GM23248 (cell line): ENCODE data around the gene PDILT. TPM values are rescaled to one million over a fixed set of nuclear protein-coding genes. Genes with fewer than 3 reads are reported as not detected.
"Not testable (repeated sequence)": the region's sequence is repeated elsewhere in the genome, so short reads cannot be mapped to it uniquely, and the experiment has no call there.

ENCODE experiments used
- DNase-seq: peaks from one replicate; pipeline ENCODE4 v3.0.0-alpha.2; 2015
- H2AFZ ChIP-seq: fragments of 200-600 bp; sonication (generic); 2 replicates; pipeline ENCODE4 v1.6.1; 2016; ENCODE audit warnings: antibody characterized with exemption
- H3F3A ChIP-seq: fragments of 200-600 bp; sonication (generic); 2 replicates; pipeline ENCODE4 v1.6.1; 2016; ENCODE audit warnings: mild to moderate bottlenecking, antibody characterized with exemption, mixed run types; ENCODE audit not compliant: insufficient read depth
- H3K27ac ChIP-seq: fragments of 200-600 bp; sonication (generic); 2 replicates; pipeline ENCODE4 v1.5.1; 2016; ENCODE audit warnings: mild to moderate bottlenecking
- H3K27me3 ChIP-seq: fragments of 200-600 bp; sonication (generic); replicated peaks from 2 replicates; pipeline ENCODE4 v1.6.1; 2016; ENCODE audit warnings: mild to moderate bottlenecking; ENCODE audit not compliant: insufficient read depth
- H3K36me3 ChIP-seq: fragments of 200-600 bp; sonication (generic); 2 replicates; pipeline ENCODE4 v1.6.1; 2016; ENCODE audit warnings: low read depth, mild to moderate bottlenecking
- H3K4me1 ChIP-seq: fragments of 200-600 bp; sonication (generic); 2 replicates; pipeline ENCODE4 v1.6.1; 2016; ENCODE audit warnings: mild to moderate bottlenecking; ENCODE audit not compliant: insufficient read depth
- H3K4me2 ChIP-seq: fragments of 200-600 bp; sonication (generic); one replicate; pipeline ENCODE4 v1.6.1; 2016; ENCODE audit warnings: mild to moderate bottlenecking; ENCODE audit not compliant: unreplicated experiment
- H3K4me3 ChIP-seq: fragments of 200-600 bp; sonication (generic); 2 replicates; pipeline ENCODE4 v1.5.1; 2016; ENCODE audit warnings: mild to moderate bottlenecking
- H3K79me2 ChIP-seq: fragments of 200-600 bp; sonication (generic); 2 replicates; pipeline ENCODE4 v1.6.1; 2016; ENCODE audit warnings: mild to moderate bottlenecking; ENCODE audit not compliant: insufficient read depth
- H3K9ac ChIP-seq: fragments of 200-600 bp; sonication (generic); 2 replicates; pipeline ENCODE4 v1.6.1; 2016; ENCODE audit warnings: mild to moderate bottlenecking
- H3K9me2 ChIP-seq: fragments of 200-600 bp; sonication (generic); 2 replicates; pipeline ENCODE4 v1.6.1; 2016; ENCODE audit warnings: mixed run types, mild to moderate bottlenecking, moderate library complexity; ENCODE audit not compliant: insufficient read depth
- H3K9me3 ChIP-seq: fragments of 200-600 bp; sonication (generic); one replicate; pipeline ENCODE4 v1.6.1; 2017; ENCODE audit warnings: low read depth
- H4K20me1 ChIP-seq: fragments of 200-600 bp; sonication (generic); 2 replicates; pipeline ENCODE4 v1.6.0; 2016; ENCODE audit not compliant: insufficient read depth
- EZH2 ChIP-seq: fragments of 200-600 bp; sonication (generic); IDR thresholded peaks from 2 replicates; pipeline ENCODE4 v1.6.1; 2018; ENCODE audit warnings: antibody characterized with exemption, mild to moderate bottlenecking; ENCODE audit not compliant: insufficient read depth, poor library complexity, severe bottlenecking
- EZH2phosphoT487 ChIP-seq: fragments of 200-600 bp; sonication (generic); IDR thresholded peaks from 2 replicates; pipeline ENCODE4 v1.6.1; 2018; ENCODE audit warnings: antibody characterized with exemption, moderate library complexity, mild to moderate bottlenecking, low read depth; ENCODE audit not compliant: insufficient read depth
- WGBS, 2 experiments: methylation state at CpG; one replicate each; pipeline ENCODE4 v1.1.6; 2015 to 2017; ENCODE audit warnings: low lambda C conversion rate in 2 of 2, low coverage in 1 of 2; ENCODE audit errors: missing lambda C conversion rate in 2 of 2; 5-methylcytosine and 5-hydroxymethylcytosine counted together
- in situ Hi-C: fragments of 300-500 bp; cut with MboI; formaldehyde crosslinking; loops from 2 replicates; pipeline ENCODE4 v1.15.0; 2020
- polyA plus RNA-seq: library from polyadenylated mRNA; unstranded; fragments of >200 nt; fragmentation: Nextera tagmentation; extraction: Ambion mirVana; gene quantifications from 2 replicates; pipeline ENCODE4 v1.2.1, GENCODE V29; 2016
- total RNA-seq: library from RNA; depleted of rRNA; stranded (reverse); fragments of >200 nt; shearing (Covaris generic); gene quantifications from 2 replicates; pipeline ENCODE4 v1.2.3, GENCODE V29; 2014

PDILT gene
- total and polyA plus RNA-seq, 2 experiments from 2014 or later: not detected

- H3K4me3 ChIP-seq: no peak overlapping the region
- in situ Hi-C loops: no loop called here
- no peaks in the 10 kb centered on the region for H3K9me2 ChIP-seq
- no peak overlapping the region for H3K4me2 ChIP-seq
- no peaks in the 10 kb centered on the region for H3K4me1 ChIP-seq
- no peaks in the 10 kb centered on the region for H4K20me1 ChIP-seq
- H3K9me3 ChIP-seq: no peaks in the 10 kb centered on the region
- no peaks in the 10 kb centered on the region for H3K79me2 ChIP-seq
- no peak overlapping the region for H3K27ac ChIP-seq
- WGBS, 2 experiments: 2 to 3% methylated on average over 3 of the region's 3 CpGs
- TF ChIP-seq EZH2phosphoT487: no peak
- TF ChIP-seq EZH2: no peak
- H3K36me3 ChIP-seq: no peaks in the 10 kb centered on the region
- H3K9ac ChIP-seq: no peak overlapping the region
- DNase-seq: no peak
- H3F3A ChIP-seq: no peaks in the 10 kb centered on the region
- H3K27me3 ChIP-seq: no peaks in the 10 kb centered on the region
- H2AFZ ChIP-seq: no peak overlapping the region
Measured at GRCh38 chr16:20441191-20441590, 36.7 kb upstream of the PDILT start.

- H3K9ac ChIP-seq, H3K79me2 ChIP-seq, H2AFZ ChIP-seq, H3K36me3 ChIP-seq, H3K9me2 ChIP-seq, H3K9me3 ChIP-seq, H3K4me2 ChIP-seq, H4K20me1 ChIP-seq, H3K4me3 ChIP-seq, H3K27ac ChIP-seq, H3K27me3 ChIP-seq, DNase-seq, in situ Hi-C loops, H3K4me1 ChIP-seq, H3F3A ChIP-seq: not testable (repeated sequence)
- WGBS, 2 experiments: 0% methylated on average over 1 of the region's 1 CpG
Measured at GRCh38 chr16:20440731-20441130, 36.2 kb upstream of the PDILT start.

- H3K9me3 ChIP-seq, H3K36me3 ChIP-seq, H2AFZ ChIP-seq, H3K4me2 ChIP-seq, H3K27ac ChIP-seq, H3K9ac ChIP-seq, H4K20me1 ChIP-seq, H3K9me2 ChIP-seq, H3K4me3 ChIP-seq, H3F3A ChIP-seq, H3K4me1 ChIP-seq, in situ Hi-C loops, H3K79me2 ChIP-seq, DNase-seq, H3K27me3 ChIP-seq: not testable (repeated sequence)
- WGBS, 2 experiments: 0 to 2% methylated on average over 3 of the region's 3 CpGs
Measured at GRCh38 chr16:20439820-20440231, 35.3 kb upstream of the PDILT start.

- H3F3A ChIP-seq, H3K9me2 ChIP-seq, H3K9ac ChIP-seq, H2AFZ ChIP-seq, H3K4me1 ChIP-seq, H4K20me1 ChIP-seq, H3K9me3 ChIP-seq, H3K4me3 ChIP-seq, H3K4me2 ChIP-seq, H3K79me2 ChIP-seq, in situ Hi-C loops, H3K27me3 ChIP-seq, H3K27ac ChIP-seq, DNase-seq, H3K36me3 ChIP-seq: not testable (repeated sequence)
- 0 to 6% methylated on average over 1 to 2 of the region's 2 CpGs for WGBS, 2 experiments
Measured at GRCh38 chr16:20438950-20439349, 34.4 kb upstream of the PDILT start.

- Histone ChIP-seq H3K4me1 (no peaks in the 10 kb centered on the region), H3K27me3 (no peaks in the 10 kb centered on the region), H3K36me3 (no peaks in the 10 kb centered on the region), H3K9me2 (no peaks in the 10 kb centered on the region), H3K4me3 (no peak overlapping the region), H4K20me1 (no peaks in the 10 kb centered on the region), H3K9ac (no peak overlapping the region), H3K79me2 (no peaks in the 10 kb centered on the region), H3F3A (no peaks in the 10 kb centered on the region), H3K9me3 (no peaks in the 10 kb centered on the region), H2AFZ (no peak overlapping the region), H3K27ac (no peak overlapping the region), H3K4me2 (no peak overlapping the region)
- in situ Hi-C loops: no loop called here
- TF ChIP-seq EZH2 (no peak), EZH2phosphoT487 (no peak)
- 44 to 46% methylated on average over 11 of the region's 11 CpGs for WGBS, 2 experiments
- no peak for DNase-seq
Measured at GRCh38 chr16:20430948-20431347, 26.4 kb upstream of the PDILT start.

GRCh38 chr16:20430480-20430879, 25.9 kb upstream of the PDILT start:
- H3F3A ChIP-seq, H3K36me3 ChIP-seq, H4K20me1 ChIP-seq, in situ Hi-C loops, H3K27me3 ChIP-seq, H2AFZ ChIP-seq, DNase-seq, H3K79me2 ChIP-seq, H3K4me1 ChIP-seq, H3K9me3 ChIP-seq, H3K9me2 ChIP-seq, H3K4me3 ChIP-seq, H3K27ac ChIP-seq, H3K4me2 ChIP-seq, H3K9ac ChIP-seq: not testable (repeated sequence)
- 34 to 70% methylated on average over 1 of the region's 1 CpG for WGBS, 2 experiments

- H4K20me1 ChIP-seq, H3K9ac ChIP-seq, H3K36me3 ChIP-seq, H3K4me3 ChIP-seq, H3F3A ChIP-seq, H3K4me1 ChIP-seq, H3K27me3 ChIP-seq, H3K9me3 ChIP-seq, H3K9me2 ChIP-seq, H3K79me2 ChIP-seq, H2AFZ ChIP-seq, in situ Hi-C loops, DNase-seq, H3K27ac ChIP-seq, H3K4me2 ChIP-seq: not testable (repeated sequence)
- 37 to 39% methylated on average over 7 of the region's 7 CpGs for WGBS, 2 experiments
Measured at GRCh38 chr16:20429499-20429898, 25.0 kb upstream of the PDILT start.
